Middle frontal gyrus (tissue), 1 donor: ENCODE measurements around the gene COMMD4.

Source experiments
- DNase-seq: peaks from one replicate; pipeline ENCODE4 v3.0.0-alpha.2; 2015; ENCODE audit warnings: low spot score; ENCODE audit errors: extremely low spot score

Gene COMMD4

GRCh38 chr15:75356006-75356405 lies 20.1 kb downstream of the COMMD4 start:
- no peak for DNase-seq

GRCh38 chr15:75356517-75356916 lies 20.7 kb downstream of the COMMD4 start:
- DNase-seq, result no peak

DNA sequence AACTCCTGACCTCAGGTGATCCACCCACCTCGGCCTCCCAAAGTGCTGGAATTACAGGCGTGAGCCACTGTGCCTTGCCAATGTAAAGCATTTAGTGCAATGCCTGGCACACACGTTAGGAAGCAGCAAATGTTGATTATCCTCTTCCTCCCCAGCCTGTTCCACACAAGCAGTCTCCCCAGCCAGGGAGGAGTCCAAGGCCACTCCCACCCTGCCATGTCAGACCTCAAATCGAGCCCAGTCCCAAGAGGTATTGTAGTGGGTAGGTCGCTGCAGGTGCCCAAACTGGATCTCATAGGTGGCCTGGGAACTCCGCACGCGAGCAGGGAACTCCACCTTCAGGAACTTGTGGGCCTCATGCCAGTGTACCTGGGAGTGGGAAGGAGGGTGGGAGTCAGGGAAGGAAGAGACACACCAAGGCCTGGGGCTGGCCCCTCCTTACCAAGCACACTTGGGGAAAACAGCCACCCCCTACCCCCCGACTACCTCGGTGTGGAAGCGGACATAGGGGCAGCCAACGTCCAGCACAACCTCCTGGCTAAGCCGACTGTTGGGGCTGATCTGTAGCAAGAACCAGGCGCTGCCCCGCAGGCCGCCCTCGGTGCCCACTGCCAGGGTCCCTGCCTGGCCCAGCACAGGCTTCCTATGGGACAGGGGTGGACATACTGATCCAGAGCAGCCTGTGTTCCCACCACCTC lies 22.3 kb downstream of the COMMD4 start:
- DNase-seq, result no peak

- DNase-seq, result no peak
Observed at GRCh38 chr15:75358771-75359536, 23.1 kb downstream of the COMMD4 start.

- DNase-seq, result no peak
Observed at GRCh38 chr15:75359537-75360250, 23.8 kb downstream of the COMMD4 start.

DNA sequence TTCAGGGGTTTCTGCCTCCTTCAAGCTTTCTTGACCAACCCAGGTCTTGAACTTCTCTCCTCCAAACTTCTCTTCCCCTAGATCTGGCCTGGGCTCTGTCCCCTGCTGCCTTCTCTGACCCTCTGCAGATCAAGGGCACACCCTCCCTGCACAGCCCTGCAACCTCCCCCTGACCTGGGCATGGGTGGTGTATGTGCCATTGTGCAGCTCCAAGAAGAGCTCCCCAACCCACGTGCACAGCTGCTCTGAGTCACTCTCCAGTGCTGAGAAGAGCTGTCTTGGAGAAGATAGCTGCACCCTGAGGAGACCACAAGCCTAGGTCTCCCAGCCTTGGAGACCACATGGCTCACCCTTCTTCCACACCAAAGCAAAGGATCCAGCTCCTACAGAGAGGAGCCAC lies 24.5 kb downstream of the COMMD4 start:
- DNase-seq, result no peak

DNA sequence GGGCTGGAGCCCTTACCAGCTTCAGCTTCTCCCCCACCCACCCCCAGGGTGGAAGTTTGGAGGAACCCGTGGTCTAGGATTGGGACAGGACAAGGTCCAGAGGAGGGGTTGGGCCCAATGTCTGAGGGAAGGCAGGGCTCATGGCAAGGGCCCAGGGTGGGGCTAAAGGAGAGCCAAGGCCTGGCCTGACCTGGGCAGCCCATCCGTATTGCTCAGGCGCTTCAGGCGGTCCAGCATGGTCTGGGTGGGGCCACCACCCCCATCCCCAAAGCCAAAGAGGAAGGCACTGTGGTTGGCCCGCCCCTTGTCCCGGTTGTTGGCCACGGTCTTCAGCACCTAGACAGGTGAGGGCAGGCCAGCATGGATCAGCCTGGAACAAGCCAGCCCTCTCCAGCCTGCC lies 25.0 kb downstream of the COMMD4 start:
- DNase-seq, result no peak

DNA sequence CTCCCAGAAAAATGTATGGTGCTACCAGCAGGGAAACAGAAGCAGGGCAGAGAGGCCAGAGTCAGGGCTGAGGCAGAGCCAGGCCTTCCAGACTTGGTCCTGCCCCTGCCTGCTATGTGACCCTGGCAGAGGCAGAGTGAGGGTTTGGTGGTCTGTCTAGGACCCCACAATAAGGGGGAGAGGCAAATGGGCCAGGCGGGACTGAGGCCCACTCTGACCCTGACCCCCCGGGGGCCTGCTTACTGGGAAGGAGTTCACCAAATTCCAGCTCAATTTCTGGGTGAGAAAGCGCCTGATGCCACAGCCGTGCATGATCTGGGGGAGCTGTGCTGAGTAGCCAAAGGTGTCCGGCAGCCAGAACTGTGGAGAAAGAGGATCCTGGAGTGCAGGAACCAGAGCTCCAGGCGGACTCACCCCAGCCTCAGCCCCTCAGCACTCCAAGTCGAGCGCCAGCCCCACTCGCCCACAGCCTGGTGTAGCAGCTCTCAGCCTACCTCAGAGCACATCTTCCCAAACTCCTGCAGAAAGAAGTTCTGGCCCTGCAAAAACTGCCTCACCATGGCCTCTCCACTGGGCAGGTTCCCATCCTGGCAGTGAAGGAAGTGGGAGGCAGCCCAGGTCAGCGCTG lies 25.6 kb downstream of the COMMD4 start:
- DNase-seq, result no peak

DNA sequence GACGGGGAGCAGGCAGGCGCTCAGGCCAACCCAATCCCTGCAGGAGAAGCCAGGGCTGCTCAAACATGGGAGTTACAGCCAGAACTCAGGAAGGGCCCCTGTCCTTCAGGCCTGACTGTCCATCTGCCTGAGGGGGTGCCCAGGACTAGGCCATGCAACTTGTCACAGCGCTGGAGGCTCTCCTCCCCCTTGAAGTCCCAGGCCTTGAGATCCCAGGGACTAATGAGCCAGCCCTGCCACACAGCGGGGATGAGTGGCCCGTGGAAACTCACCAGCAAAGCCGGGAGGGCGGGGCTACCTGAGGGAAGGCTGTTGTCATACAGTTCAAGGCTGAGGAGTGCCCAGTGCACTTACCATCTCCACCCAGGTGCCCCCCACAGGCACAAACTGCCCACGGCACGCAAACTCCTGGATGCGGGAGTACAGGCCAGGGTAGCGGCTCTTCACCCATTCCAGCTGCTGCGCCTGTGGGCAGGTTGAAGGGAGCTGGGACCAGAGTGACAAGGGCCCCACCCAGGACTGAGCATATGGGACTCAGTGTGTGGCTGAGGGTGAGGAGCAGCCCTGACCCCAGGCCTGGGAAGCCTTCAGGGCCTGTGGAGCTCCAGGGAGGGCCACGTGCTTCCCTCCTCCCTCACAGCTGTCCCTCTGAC lies 26.3 kb downstream of the COMMD4 start:
- DNase-seq, result no peak

- DNase-seq, result no peak
Observed at GRCh38 chr15:75362642-75363249, 26.9 kb downstream of the COMMD4 start.

DNA sequence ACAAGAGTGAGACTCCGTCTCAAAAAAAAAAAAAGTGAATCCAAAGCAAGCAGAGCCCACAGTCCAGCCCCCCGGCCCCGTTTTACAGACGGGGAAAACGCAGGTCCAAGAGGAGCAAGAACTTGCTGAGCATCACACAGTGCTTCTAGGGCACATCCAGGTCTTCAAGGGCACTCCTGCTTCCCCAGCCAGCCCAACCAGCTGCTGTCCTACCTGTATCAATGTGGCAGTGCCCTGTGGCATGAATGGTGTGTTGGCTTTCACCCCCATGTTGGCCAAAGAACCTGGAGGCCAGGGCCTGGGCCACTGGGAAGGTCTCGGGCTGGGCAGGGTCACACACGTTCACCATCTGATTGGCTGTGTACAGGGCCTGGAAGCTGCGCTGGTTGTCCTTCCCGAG lies 27.9 kb downstream of the COMMD4 start:
- no peak for DNase-seq

- DNase-seq, result no peak
Observed at GRCh38 chr15:75364881-75365280, 29.0 kb downstream of the COMMD4 start.

- no peak for DNase-seq
Observed at GRCh38 chr15:75366163-75366562, 30.3 kb downstream of the COMMD4 start.

DNA sequence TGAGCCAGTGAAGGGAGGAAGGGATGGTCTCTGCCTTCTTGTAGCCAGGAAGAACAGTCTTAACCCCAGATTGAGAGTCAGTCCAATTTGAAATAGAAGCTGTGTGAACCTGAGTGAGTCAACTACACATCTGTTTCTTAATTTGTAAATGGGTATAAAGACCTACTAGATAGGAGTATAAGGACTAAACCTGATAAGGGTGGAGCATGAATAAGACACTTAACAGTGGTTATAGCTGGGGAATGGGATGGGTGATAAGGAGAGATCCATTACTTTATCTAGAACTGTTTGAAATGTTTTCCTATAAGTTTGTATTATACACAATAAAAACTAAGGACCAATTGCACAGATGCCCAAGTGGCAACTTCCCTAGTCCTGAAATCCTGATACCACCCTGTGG lies 31.1 kb downstream of the COMMD4 start:
- no peak for DNase-seq

GRCh38 chr15:75367406-75367912 lies 31.6 kb downstream of the COMMD4 start:
- no peak for DNase-seq

DNA sequence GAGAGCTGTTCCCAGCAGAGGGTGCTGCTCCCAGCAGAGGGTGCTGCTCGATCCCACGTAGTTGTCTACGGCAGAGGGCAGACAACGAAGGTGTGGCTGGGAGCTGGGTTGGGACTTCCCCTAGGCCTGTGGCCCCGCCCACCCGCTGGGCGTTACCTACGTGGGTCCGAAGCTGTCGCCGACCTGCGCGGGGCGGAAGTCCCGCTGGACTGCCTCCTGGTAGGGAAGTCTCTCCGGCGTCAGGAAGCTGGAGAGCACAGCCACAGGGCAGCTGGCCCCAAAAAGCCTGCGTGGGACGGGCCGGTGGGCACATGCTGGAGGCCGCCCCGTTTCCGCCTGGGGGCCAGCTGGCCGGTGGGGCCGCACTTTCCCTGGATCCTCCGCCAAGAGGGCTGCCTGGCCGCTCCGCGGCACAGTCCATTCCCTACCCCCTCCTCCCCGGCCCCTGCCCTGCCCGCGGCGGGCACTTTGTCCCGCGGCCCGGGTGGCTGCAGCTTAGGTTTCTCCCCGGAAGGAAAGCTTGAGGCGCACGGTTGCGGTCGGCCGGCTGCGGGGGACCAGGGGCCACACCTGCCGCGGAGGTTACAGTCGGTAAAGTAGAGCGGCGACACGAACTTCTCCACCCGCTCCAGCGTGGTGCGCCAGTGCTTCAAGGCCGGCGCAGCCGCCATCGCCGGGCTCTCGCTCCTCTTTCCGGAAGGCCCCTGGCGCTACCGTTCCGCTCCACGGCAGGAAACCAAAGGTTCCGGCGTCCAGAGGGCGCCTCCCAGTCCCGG lies 32.2 kb downstream of the COMMD4 start, which contains the start of gene MAN2C1:
Gene MAN2C1 (minus strand): TSS at position 695 of the 776 bp plus-strand sequence. CDS start 24 bp downstream, at position 671.
- peak; percentile 86 for DNase-seq

GRCh38 chr15:75368689-75369239 lies 32.9 kb downstream of the COMMD4 start:
- no peak for DNase-seq

GRCh38 chr15:75369897-75370581 lies 34.2 kb downstream of the COMMD4 start:
- no peak for DNase-seq

GRCh38 chr15:75371486-75371885 lies 35.6 kb downstream of the COMMD4 start:
- DNase-seq, result no peak
